ENCODE results near the gene KRTAP27-1.

KRTAP27-1 gene

DNA sequence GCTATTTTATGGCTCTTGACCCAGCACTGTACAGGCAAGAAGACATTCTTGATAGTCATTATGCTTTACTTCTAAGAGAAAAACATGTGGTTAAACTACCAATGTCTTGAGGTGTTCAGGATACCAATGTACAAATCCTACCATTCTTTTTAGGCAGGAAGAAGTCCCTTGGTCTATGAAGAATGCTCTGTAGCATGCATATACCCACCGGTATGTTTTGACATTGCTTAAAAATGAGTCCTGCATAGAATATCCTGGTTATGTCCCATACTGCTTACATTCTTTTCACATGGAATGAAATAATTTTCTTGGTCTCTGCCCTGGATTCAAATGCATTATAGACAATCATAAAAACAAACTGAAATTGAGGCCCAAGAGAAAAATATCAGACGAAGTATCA lies 4.8 kb downstream of the KRTAP27-1 start:
- no peaks in the 10 kb centered on the region for H3K9me3 ChIP-seq (ENCODE audit: control insufficient read depth, insufficient read depth, low read length)
- no peaks in the 10 kb centered on the region for H3K36me3 ChIP-seq (ENCODE audit: insufficient read depth, low read length)
- H3K9ac ChIP-seq (ENCODE audit: low read depth, low read length): no peak overlapping the region
- no peaks in the 10 kb centered on the region for H3K4me1 ChIP-seq (ENCODE audit: insufficient read depth, low read length)

DNA sequence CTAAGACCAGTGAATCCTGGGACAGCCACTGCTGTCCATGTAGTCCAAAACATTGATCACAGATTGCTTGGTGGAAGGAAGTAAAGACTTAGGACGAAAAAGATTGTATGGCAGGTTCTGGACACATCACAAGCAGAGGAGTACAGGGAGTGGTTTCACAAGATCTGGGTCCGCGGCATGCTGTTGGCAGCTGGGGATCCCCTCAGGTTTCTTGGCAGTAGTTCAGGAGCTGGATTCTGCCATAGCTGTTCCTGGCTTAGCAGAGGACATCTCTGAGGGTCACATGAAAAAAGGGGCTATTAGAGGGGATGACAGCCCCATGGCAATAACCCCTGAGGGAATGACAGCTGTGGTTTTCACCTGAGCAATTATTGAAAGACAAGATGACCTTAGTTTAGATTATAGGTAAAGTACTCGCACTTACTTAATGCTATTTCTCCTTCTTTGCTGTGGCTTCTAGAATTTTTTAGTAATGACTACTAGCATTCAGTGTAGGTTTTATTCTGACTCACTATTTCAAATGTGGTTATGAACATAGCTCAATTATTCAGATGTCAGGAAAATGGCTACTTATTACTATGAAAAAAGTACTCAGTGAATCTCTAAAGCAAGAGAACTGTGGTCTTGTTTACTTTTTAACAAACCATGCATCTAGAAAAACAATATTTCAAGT lies 8.2 kb downstream of the KRTAP27-1 start:
- Histone ChIP-seq H3K9me3 (ENCODE audit: control insufficient read depth, insufficient read depth, low read length) (no peaks in the 10 kb centered on the region), H3K9ac (ENCODE audit: low read depth, low read length) (no peak overlapping the region), H3K36me3 (ENCODE audit: insufficient read depth, low read length) (no peaks in the 10 kb centered on the region), H3K4me1 (ENCODE audit: insufficient read depth, low read length) (no peaks in the 10 kb centered on the region)

DNA sequence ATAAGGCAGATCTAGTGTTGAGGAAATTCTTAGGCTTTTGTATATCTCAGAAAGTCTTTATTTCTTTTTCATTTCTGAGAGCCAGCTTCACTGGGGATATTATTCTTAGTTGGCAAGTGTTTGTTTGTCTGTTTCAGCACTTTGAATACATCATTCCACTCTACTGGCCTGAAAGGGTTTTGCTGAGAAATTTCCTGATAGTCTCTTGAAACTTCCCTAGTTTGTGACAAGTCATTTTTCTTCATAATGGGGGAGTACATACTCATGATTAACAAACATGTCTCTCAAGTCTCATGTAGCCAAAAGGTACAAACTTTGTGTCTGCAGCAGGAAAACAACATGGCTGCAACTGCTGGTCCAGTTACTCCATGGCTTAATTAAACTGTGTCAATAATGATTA lies 11.1 kb downstream of the KRTAP27-1 start:
- no peaks in the 10 kb centered on the region for H3K9me3 ChIP-seq (ENCODE audit: control insufficient read depth, insufficient read depth, low read length)
- no peak overlapping the region for H3K9ac ChIP-seq (ENCODE audit: low read depth, low read length)

DNA sequence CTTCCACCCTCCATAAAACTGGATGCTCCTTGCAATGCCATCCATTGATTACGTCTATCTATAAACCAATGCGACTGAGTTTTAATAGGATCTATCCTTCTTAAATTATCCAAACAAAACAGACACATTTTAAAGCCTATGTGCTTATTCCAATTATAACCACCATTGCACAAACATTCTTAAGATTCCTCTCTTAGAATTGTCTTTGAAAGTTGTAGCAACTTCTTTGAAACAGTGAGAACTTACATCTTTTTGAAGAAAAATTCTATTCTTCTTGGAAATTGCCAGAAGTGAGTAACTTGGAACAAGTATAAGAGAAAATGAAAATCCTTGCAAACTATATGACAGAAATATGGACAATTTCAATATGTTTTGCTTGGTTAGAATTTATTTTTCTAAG lies 17.3 kb downstream of the KRTAP27-1 start, which contains the start of gene KRTAP26-1:
KRTAP26-1 (minus strand) TSS at position 101 of the 400 bp plus-strand sequence. CDS start 280 bp downstream, outside the sequence.
- no peaks in the 10 kb centered on the region for H3K4me1 ChIP-seq (ENCODE audit: insufficient read depth, low read length)
- H3K9ac ChIP-seq (ENCODE audit: low read depth, low read length): no peak within 1 kb of the TSS
- no peaks in the 10 kb centered on the region for H3K9me3 ChIP-seq (ENCODE audit: control insufficient read depth, insufficient read depth, low read length)
- no peaks in the 10 kb centered on the region for H3K36me3 ChIP-seq (ENCODE audit: insufficient read depth, low read length)

More for the DNA sequence above, 11.1 kb downstream of the KRTAP27-1 start:
- Histone ChIP-seq H3K4me1 (ENCODE audit: insufficient read depth, low read length) (no peaks in the 10 kb centered on the region), H3K36me3 (ENCODE audit: insufficient read depth, low read length) (no peaks in the 10 kb centered on the region)

DNA sequence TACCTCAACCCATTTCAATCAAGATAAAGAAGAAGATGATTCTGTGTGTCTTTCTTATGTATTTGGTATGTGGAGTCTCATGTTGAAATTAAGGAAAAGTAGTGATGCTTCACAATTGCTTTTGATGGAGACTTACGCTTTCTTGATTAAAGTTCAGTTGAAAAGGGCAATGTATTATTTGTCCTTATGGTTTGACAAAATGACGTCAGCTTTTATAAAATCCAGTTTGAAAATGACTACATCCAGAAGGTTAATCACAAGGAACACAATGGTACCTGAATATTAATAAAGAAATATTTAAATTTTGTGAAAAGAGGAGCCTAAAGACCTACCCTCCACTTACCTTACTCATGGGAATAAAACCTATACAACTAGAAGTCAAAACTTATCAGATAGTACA lies 21.8 kb downstream of the KRTAP27-1 start:
- Histone ChIP-seq H3K4me1 (ENCODE audit: insufficient read depth, low read length) (no peaks in the 10 kb centered on the region), H3K9me3 (ENCODE audit: control insufficient read depth, insufficient read depth, low read length) (no peaks in the 10 kb centered on the region), H3K9ac (ENCODE audit: low read depth, low read length) (no peak overlapping the region), H3K36me3 (ENCODE audit: insufficient read depth, low read length) (no peaks in the 10 kb centered on the region)

DNA sequence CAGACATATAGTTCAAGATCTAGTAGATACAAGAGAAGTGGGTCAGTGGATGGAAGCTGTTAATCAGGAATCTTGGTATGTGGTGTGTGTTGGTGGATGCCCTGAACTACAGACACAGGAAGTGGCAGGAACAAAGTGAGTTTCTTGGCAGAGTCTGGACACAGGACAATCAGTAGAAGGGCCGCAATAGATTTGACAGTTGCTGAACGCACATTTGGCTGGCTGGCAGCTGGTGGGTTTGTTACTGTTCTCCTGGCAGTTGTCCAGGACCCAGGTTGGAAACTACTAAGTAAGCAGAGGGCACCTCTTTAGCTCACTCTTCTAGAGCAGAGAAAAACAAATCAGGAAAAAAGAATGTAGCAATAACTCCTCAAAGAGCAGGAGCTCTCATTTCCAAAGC lies 30.6 kb downstream of the KRTAP27-1 start:
- H3K36me3 ChIP-seq (ENCODE audit: insufficient read depth, low read length): no peaks in the 10 kb centered on the region
- no peaks in the 10 kb centered on the region for H3K4me1 ChIP-seq (ENCODE audit: insufficient read depth, low read length)

DNA sequence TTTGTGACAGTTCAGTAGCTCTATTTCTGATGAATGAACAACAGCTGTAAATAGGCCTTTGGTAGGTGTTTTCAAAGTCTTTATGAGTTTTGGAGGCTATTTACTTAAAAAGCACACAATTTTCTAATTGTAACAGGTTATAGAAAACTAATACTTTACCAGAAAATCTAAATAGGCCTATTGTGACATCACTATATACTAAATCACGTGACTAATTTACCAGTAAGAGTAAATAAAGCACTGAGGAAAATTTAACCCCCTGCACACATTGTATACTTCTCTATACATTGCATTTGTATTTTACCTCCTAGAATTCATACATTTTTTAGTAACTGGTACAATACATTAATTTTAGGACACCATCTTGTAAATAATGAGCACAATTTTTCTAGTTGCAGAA lies 32.4 kb downstream of the KRTAP27-1 start:
- no peaks in the 10 kb centered on the region for H3K4me1 ChIP-seq (ENCODE audit: insufficient read depth, low read length)
- H3K9ac ChIP-seq (ENCODE audit: low read depth, low read length): no peak overlapping the region
- H3K9me3 ChIP-seq (ENCODE audit: control insufficient read depth, insufficient read depth, low read length): no peaks in the 10 kb centered on the region
- H3K36me3 ChIP-seq (ENCODE audit: insufficient read depth, low read length): no peaks in the 10 kb centered on the region

More for the DNA sequence above, 30.6 kb downstream of the KRTAP27-1 start:
- Histone ChIP-seq H3K9ac (ENCODE audit: low read depth, low read length) (no peak overlapping the region), H3K9me3 (ENCODE audit: control insufficient read depth, insufficient read depth, low read length) (no peaks in the 10 kb centered on the region)

DNA sequence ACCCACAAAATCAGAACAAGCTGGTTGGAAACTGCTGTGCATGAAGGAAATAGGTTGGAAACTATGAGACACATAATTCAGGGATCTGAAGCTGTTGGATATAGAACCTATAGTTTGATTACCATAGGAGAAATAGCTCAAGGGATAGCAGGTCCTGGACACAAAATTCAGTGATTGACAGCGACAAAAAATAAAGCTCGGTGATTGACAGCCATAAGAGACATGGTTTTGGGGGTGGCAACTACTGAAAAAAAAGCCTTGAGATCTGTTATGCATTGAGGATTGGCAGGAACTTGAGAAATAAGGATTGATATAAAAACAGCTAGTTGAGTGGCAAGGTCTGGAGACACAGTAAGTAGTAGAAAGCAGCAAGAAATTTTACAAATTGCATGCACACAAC lies 48.3 kb downstream of the KRTAP27-1 start, which contains the start of gene KRTAP25-1:
KRTAP25-1 (minus strand) TSS at position 300 of the 400 bp plus-strand sequence; CDS start at position 276, 24 bp downstream.
- H3K9ac ChIP-seq (ENCODE audit: low read depth, low read length): no peak within 1 kb of the TSS
- no peaks in the 10 kb centered on the region for H3K9me3 ChIP-seq (ENCODE audit: control insufficient read depth, insufficient read depth, low read length)
- no peaks in the 10 kb centered on the region for H3K36me3 ChIP-seq (ENCODE audit: insufficient read depth, low read length)
- H3K4me1 ChIP-seq (ENCODE audit: insufficient read depth, low read length): no peaks in the 10 kb centered on the region

Measured in ES-I3 (cell line).